IMR-90 (cell line): ENCODE results near the gene MAN1C1. TPM values are rescaled to one million over a fixed set of nuclear protein-coding genes. Genes with fewer than 3 reads are reported as not detected.
A peak's percentile ranks its signal among the peaks of the same experiment; 100 is the strongest.

Experiments used
- ATAC-seq: fragments of 200-7000 bp; cut with Tn5 transposase; 2 replicates; pipeline ENCODE4 v1.9.1; 2020; ENCODE audit warnings: low read depth, mild to moderate bottlenecking, moderate library complexity
- BruUV-seq: library from RNA; stranded (reverse); fragments of 400-500 nt; replicated peaks from 2 replicates; lab custom pipeline; 2021; lab: Mats Ljungman, UMichigan
- CTCF ChIA-PET: fragments of 300-600 bp; formaldehyde crosslinking; extraction: SDS; loops from one replicate; lab custom pipeline; 2021; ENCODE audit warnings: antibody characterized with exemption; lab: Yijun Ruan, JAX
- POLR2A ChIA-PET: fragments of 300-600 bp; sonication (Branson Sonifier 250); formaldehyde crosslinking; loops from one replicate; lab custom pipeline; 2022; ENCODE audit warnings: antibody characterized with exemption; ENCODE audit not compliant: unreplicated experiment; lab: Charles Lee
- DNase-seq: peaks from one replicate; pipeline ENCODE4 v3.0.0; 2013
- H2AFZ ChIP-seq: replicated peaks from 2 replicates; pipeline ENCODE3; 2013; ENCODE audit warnings: low read length, mild to moderate bottlenecking; ENCODE audit not compliant: poor library complexity
- H2AK5ac ChIP-seq: 2 replicates; pipeline ENCODE4 v1.6.1; 2013; ENCODE audit warnings: low read depth, low read length, inconsistent platforms
- H2AK9ac ChIP-seq: replicated peaks from 2 replicates; pipeline ENCODE3; 2013; ENCODE audit warnings: mild to moderate bottlenecking, low read depth, low read length, moderate library complexity; ENCODE audit not compliant: poor library complexity
- H2BK120ac ChIP-seq: 2 replicates; pipeline ENCODE4 v1.6.1; 2013; ENCODE audit warnings: low read depth, low read length, inconsistent platforms
- H2BK15ac ChIP-seq: 3 replicates; pipeline ENCODE4 v1.6.1; 2013; ENCODE audit warnings: low read depth, low read length, inconsistent platforms
- H2BK20ac ChIP-seq: 2 replicates; pipeline ENCODE4 v1.6.1; 2013; ENCODE audit warnings: low read depth, mild to moderate bottlenecking, inconsistent platforms, low read length, moderate library complexity
- H2BK5ac ChIP-seq: 2 replicates; pipeline ENCODE4 v1.6.1; 2013; ENCODE audit warnings: mild to moderate bottlenecking, low read depth, low read length, inconsistent platforms; ENCODE audit not compliant: poor library complexity, severe bottlenecking
- H3K14ac ChIP-seq: replicated peaks from 2 replicates; pipeline ENCODE4 v1.6.1; 2013; ENCODE audit warnings: low read depth, low read length, inconsistent platforms
- H3K18ac ChIP-seq: 2 replicates; pipeline ENCODE4 v1.6.1; 2013; ENCODE audit warnings: low read depth, low read length, control low read depth
- H3K23ac ChIP-seq: 2 replicates; pipeline ENCODE4 v1.6.1; 2013; ENCODE audit warnings: low read depth, low read length, inconsistent platforms
- H3K27ac ChIP-seq: 2 replicates; pipeline ENCODE4 v1.5.1; 2013; ENCODE audit warnings: mild to moderate bottlenecking, control low read depth, low read length; ENCODE audit not compliant: insufficient read depth
- H3K27me3 ChIP-seq: 2 replicates; pipeline ENCODE4 v1.6.1; 2013; ENCODE audit warnings: low read length; ENCODE audit not compliant: control insufficient read depth, insufficient read depth
- H3K36me3 ChIP-seq: 2 replicates; pipeline ENCODE4 v1.6.1; 2013; ENCODE audit warnings: low read length, mixed read lengths; ENCODE audit not compliant: control insufficient read depth, insufficient read depth
- H3K4ac ChIP-seq: 2 replicates; pipeline ENCODE4 v1.6.1; 2013; ENCODE audit warnings: low read depth, low read length, inconsistent platforms
- H3K4me1 ChIP-seq: 2 replicates; pipeline ENCODE4 v1.6.1; 2013; ENCODE audit warnings: low read length, mixed read lengths; ENCODE audit not compliant: control insufficient read depth, insufficient read depth
- H3K4me2 ChIP-seq: 2 replicates; pipeline ENCODE4 v1.6.1; 2013; ENCODE audit warnings: low read depth, mild to moderate bottlenecking, control low read depth, low read length, moderate library complexity
- H3K4me3 ChIP-seq: 2 replicates; pipeline ENCODE4 v1.5.1; 2013; ENCODE audit warnings: low read depth, mild to moderate bottlenecking, control low read depth, low read length, moderate library complexity; ENCODE audit not compliant: insufficient read depth
- H3K56ac ChIP-seq: 2 replicates; pipeline ENCODE4 v1.6.1; 2013; ENCODE audit warnings: low read length, inconsistent platforms; ENCODE audit not compliant: insufficient read depth; ENCODE audit errors: extremely low read depth
- H3K79me1 ChIP-seq, 2 experiments: 2 replicates each; pipeline ENCODE4 v1.6.1; 2013; ENCODE audit warnings: low read length in 2 of 2, inconsistent platforms in 1 of 2, low read depth in 1 of 2
- H3K9ac ChIP-seq: 2 replicates; pipeline ENCODE4 v1.6.1; 2013; ENCODE audit warnings: low read depth, low read length, control low read depth
- H3K9me1 ChIP-seq: 2 replicates; pipeline ENCODE4 v1.6.1; 2013; ENCODE audit warnings: low read length, inconsistent platforms; ENCODE audit not compliant: insufficient read depth
- H3K9me3 ChIP-seq: 2 replicates; pipeline ENCODE4 v1.6.1; 2013; ENCODE audit warnings: low read length; ENCODE audit not compliant: control insufficient read depth, insufficient read depth
- H4K20me1 ChIP-seq: 2 replicates; pipeline ENCODE4 v1.6.1; 2013; ENCODE audit warnings: low read length, inconsistent platforms; ENCODE audit not compliant: insufficient read depth
- H4K5ac ChIP-seq: 2 replicates; pipeline ENCODE4 v1.6.1; 2013; ENCODE audit warnings: mild to moderate bottlenecking, low read depth, low read length, control low read depth
- H4K8ac ChIP-seq, 2 experiments: 2 replicates each; pipeline ENCODE4 v1.6.1; 2013; ENCODE audit warnings: low read depth in 2 of 2, low read length in 2 of 2, control low read depth in 1 of 2, inconsistent platforms in 1 of 2
- H4K91ac ChIP-seq: 2 replicates; pipeline ENCODE4 v1.6.1; 2013; ENCODE audit warnings: low read depth, low read length, inconsistent platforms; ENCODE audit not compliant: insufficient read depth
- BHLHE40 ChIP-seq: fragments of 150-350 bp; IDR thresholded peaks from 2 replicates; pipeline ENCODE4 v1.6.1; 2016; ENCODE audit warnings: mild to moderate bottlenecking, low read depth, low read length
- CEBPB ChIP-seq: IDR thresholded peaks from 2 replicates; pipeline ENCODE4 v1.6.1; 2012; ENCODE audit warnings: low read depth, low read length, improper control_type of control experiment
- CHD1 ChIP-seq: IDR thresholded peaks from 2 replicates; pipeline ENCODE4 v1.6.1; 2012; ENCODE audit warnings: low read depth, low read length, improper control_type of control experiment
- FOS ChIP-seq: fragments of 150-350 bp; IDR thresholded peaks from 2 replicates; pipeline ENCODE4 v1.6.1; 2016; ENCODE audit warnings: low read depth, low read length
- MAFK ChIP-seq: IDR thresholded peaks from 2 replicates; pipeline ENCODE4 v1.6.1; 2012; ENCODE audit warnings: low read depth, low read length, improper control_type of control experiment
- MAZ ChIP-seq: IDR thresholded peaks from 2 replicates; pipeline ENCODE4 v1.6.1; 2012; ENCODE audit warnings: low read depth, mild to moderate bottlenecking, low read length, improper control_type of control experiment, moderate library complexity, borderline replicate concordance
- MXI1 ChIP-seq: IDR thresholded peaks from 2 replicates; pipeline ENCODE4 v1.6.1; 2012; ENCODE audit warnings: low read depth, mild to moderate bottlenecking, low read length, moderate library complexity, borderline replicate concordance
- POLR2A ChIP-seq: IDR thresholded peaks from 2 replicates; pipeline ENCODE4 v1.6.1; 2012; ENCODE audit warnings: mild to moderate bottlenecking, low read depth, low read length
- RAD21 ChIP-seq: IDR thresholded peaks from 2 replicates; pipeline ENCODE4 v1.6.1; 2012; ENCODE audit warnings: low read length, improper control_type of control experiment
- RCOR1 ChIP-seq: IDR thresholded peaks from 2 replicates; pipeline ENCODE4 v1.6.1; 2012; ENCODE audit warnings: mild to moderate bottlenecking, low read length, improper control_type of control experiment; ENCODE audit not compliant: insufficient replicate concordance
- RFX5 ChIP-seq: IDR thresholded peaks from 2 replicates; pipeline ENCODE4 v1.8.0; 2012; ENCODE audit warnings: low read depth, mild to moderate bottlenecking, low read length, moderate library complexity
- SMC3 ChIP-seq: fragments of 150-350 bp; IDR thresholded peaks from 2 replicates; pipeline ENCODE4 v1.6.1; 2016; ENCODE audit warnings: low read depth, mild to moderate bottlenecking, antibody characterized with exemption, low read length, moderate library complexity
- WGBS, 2 experiments: methylation state at CpG; one replicate each; pipeline versions ENCODE4 v1.1.5 to v1.1.7; 2013; ENCODE audit warnings: missing lambda C conversion rate in 2 of 2; ENCODE audit not compliant: insufficient read length in 1 of 2; ENCODE audit errors: extremely low coverage in 2 of 2; 5-methylcytosine and 5-hydroxymethylcytosine counted together
- dilution Hi-C: fragments of 300-500 bp; cut with HindIII; formaldehyde crosslinking; loops from one replicate; pipeline ENCODE4 v1.14.3; 2018; ENCODE audit warnings: low sequenced_read_pairs; ENCODE audit not compliant: unreplicated experiment
- in situ Hi-C: fragments of 300-500 bp; cut with MboI; formaldehyde crosslinking; loops from 3 replicates; pipeline ENCODE4 v1.14.3; 2019; ENCODE audit warnings: low sequenced_read_pairs, inconsistent platforms, mixed read lengths
- intact Hi-C: fragments of 100-400 bp; cut with micrococcal nuclease; formaldehyde crosslinking; loops from 2 replicates; pipeline ENCODE4 v1.10.0; 2022
- polyA plus RNA-seq, 3 experiments: library from polyadenylated mRNA; depleted of rRNA; stranded (reverse); fragments of >200 nt; gene quantifications; 2 replicates each; pipeline ENCODE4 v1.2.3, GENCODE V29; 2012; ENCODE audit warnings: low replicate concordance in 1 of 3
- total RNA-seq: library from RNA; depleted of rRNA; stranded (reverse); fragments of >200 nt; gene quantifications from 2 replicates; pipeline ENCODE4 v1.2.3, GENCODE V29; 2012
- TF ChIP-seq, protein P1 (sequence below): conservative IDR thresholded peaks from 2 replicates; pipeline ENCODE4 v1.5.1; 2012; ENCODE audit warnings: mild to moderate bottlenecking, low read depth, low read length, improper control_type of control experiment
- TF ChIP-seq, protein P2 (sequence below): fragments of 150-350 bp; IDR thresholded peaks from 2 replicates; pipeline ENCODE4 v1.6.1; 2016; ENCODE audit warnings: low read depth, mild to moderate bottlenecking, low read length, moderate library complexity, borderline replicate concordance
- TF ChIP-seq, protein P3 (sequence below): fragments of 150-350 bp; IDR thresholded peaks from 2 replicates; pipeline ENCODE4 v1.6.1; 2017; ENCODE audit warnings: mild to moderate bottlenecking, antibody characterized with exemption, low read length, low read depth

Gene MAN1C1
- total and polyA plus RNA-seq, 2 of the 4 experiments (the other 2 are of a cell fraction), result 3.2 to 11.3 TPM

DNA sequence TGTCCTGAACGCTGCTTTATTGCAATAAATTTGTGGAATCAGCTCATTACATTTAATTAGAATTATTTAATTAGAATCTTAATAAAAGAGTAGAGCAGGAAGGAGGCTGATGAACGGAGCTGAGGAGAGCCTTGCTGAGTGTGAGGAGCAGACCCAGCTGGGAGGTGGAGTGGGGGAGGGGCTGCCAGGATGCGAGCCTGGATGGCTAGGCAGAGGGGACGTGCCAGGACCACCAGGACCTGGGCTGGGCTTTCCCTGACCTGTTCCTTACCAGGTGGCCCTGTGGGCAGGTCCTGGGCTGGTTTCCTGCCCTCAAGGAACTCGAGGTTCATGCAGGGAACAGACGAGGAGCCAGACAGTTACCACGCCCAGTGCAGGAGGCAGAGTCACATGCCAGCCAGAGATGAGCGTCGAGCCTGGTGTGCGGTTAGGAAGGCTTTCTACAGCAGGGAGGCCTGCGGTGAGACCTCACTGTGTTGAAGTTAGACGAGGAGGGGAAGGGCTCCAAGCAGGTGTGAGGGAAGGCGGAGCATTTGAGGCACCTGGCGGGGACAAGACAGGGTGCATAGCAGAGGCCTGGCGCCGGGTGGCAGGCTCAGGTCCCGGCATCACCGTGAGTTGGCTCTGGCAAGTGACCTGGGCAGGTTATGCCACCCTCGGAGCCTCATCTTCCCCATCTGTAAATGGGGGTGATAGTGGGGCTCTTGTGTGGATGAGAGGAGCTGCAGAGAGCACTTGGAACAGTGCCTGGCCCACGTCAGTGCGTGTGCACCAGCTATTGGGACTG lies 39.3 kb upstream of the MAN1C1 start:
- no peak overlapping the region for H3K14ac ChIP-seq
- no peak overlapping the region for H4K8ac ChIP-seq
- H3K4me3 ChIP-seq, result no peak overlapping the region
- H2BK15ac ChIP-seq, result no peak overlapping the region
- peaks cover 2% of the 10 kb centered on the region; the same call in 1 of the 2 replicates for H3K4me1 ChIP-seq
- no peaks in the 10 kb centered on the region for H3K79me1 ChIP-seq
- H3K27ac ChIP-seq, result no peak overlapping the region
- no peak overlapping the region for H3K4me2 ChIP-seq
- H2BK20ac ChIP-seq, result no peak overlapping the region
- no peak for DNase-seq
- no peak overlapping the region for H3K23ac ChIP-seq
- 0 out of 2 replicates have a peak overlapping the region, but pooled peaks have one; percentile 52 for H2AK5ac ChIP-seq
- ChIA-PET POLR2A (interaction anchor here (0.6 kb wide), 1 partner anchor 19 kb away, joined by 5 read pairs; no protein-coding TSS in a partner anchor), CTCF (interaction anchor here (0.6 kb wide), 1 partner anchor 14 kb away, joined by 3 read pairs; no protein-coding TSS in a partner anchor)
- no peak overlapping the region for H4K91ac ChIP-seq
- no TSS peak for BruUV-seq
- intact Hi-C loops, result no loop called here
- no peaks in the 10 kb centered on the region for H3K36me3 ChIP-seq
- no peaks in the 10 kb centered on the region for H3K9me1 ChIP-seq
- no peak overlapping the region for H3K56ac ChIP-seq
- in situ Hi-C loops, result no loop called here
- H2AK9ac ChIP-seq, result peak overlapping the region; percentile 47
- 61% methylated on average over 6 of the region's 21 CpGs; no CpG with 5 or more reads in 1 of the 2 experiments for WGBS, 2 experiments
- no peak overlapping the region for H3K18ac ChIP-seq
- peaks cover 3% of the 10 kb centered on the region for H3K27me3 ChIP-seq
- no peaks in the 10 kb centered on the region for H4K20me1 ChIP-seq
- H2BK5ac ChIP-seq, result no peak overlapping the region
- H3K9me3 ChIP-seq, result no peaks in the 10 kb centered on the region
- H4K5ac ChIP-seq, result no peak overlapping the region
- no peak overlapping the region for H3K4ac ChIP-seq
- peak overlapping the region; percentile 37 for H2AFZ ChIP-seq
- dilution Hi-C loops, result no loop called here
- no peak overlapping the region for H2BK120ac ChIP-seq
- no peak overlapping the region for H3K9ac ChIP-seq
- ATAC-seq, result no peak
- TF ChIP-seq CEBPB (no peak), BHLHE40 (no peak), FOS (no peak), RAD21 (no peak), RCOR1 (no peak), MAZ (no peak), POLR2A (no peak), CHD1 (no peak), RFX5 (no peak), MXI1 (no peak), SMC3 (no peak), MAFK (no peak)
- TF ChIP-seq, protein P1, sequence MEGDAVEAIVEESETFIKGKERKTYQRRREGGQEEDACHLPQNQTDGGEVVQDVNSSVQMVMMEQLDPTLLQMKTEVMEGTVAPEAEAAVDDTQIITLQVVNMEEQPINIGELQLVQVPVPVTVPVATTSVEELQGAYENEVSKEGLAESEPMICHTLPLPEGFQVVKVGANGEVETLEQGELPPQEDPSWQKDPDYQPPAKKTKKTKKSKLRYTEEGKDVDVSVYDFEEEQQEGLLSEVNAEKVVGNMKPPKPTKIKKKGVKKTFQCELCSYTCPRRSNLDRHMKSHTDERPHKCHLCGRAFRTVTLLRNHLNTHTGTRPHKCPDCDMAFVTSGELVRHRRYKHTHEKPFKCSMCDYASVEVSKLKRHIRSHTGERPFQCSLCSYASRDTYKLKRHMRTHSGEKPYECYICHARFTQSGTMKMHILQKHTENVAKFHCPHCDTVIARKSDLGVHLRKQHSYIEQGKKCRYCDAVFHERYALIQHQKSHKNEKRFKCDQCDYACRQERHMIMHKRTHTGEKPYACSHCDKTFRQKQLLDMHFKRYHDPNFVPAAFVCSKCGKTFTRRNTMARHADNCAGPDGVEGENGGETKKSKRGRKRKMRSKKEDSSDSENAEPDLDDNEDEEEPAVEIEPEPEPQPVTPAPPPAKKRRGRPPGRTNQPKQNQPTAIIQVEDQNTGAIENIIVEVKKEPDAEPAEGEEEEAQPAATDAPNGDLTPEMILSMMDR, result no peak
- TF ChIP-seq, protein P2, sequence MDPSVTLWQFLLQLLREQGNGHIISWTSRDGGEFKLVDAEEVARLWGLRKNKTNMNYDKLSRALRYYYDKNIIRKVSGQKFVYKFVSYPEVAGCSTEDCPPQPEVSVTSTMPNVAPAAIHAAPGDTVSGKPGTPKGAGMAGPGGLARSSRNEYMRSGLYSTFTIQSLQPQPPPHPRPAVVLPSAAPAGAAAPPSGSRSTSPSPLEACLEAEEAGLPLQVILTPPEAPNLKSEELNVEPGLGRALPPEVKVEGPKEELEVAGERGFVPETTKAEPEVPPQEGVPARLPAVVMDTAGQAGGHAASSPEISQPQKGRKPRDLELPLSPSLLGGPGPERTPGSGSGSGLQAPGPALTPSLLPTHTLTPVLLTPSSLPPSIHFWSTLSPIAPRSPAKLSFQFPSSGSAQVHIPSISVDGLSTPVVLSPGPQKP, result no peak
- TF ChIP-seq, protein P3, sequence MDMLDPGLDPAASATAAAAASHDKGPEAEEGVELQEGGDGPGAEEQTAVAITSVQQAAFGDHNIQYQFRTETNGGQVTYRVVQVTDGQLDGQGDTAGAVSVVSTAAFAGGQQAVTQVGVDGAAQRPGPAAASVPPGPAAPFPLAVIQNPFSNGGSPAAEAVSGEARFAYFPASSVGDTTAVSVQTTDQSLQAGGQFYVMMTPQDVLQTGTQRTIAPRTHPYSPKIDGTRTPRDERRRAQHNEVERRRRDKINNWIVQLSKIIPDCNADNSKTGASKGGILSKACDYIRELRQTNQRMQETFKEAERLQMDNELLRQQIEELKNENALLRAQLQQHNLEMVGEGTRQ, result no peak
